OCI-M1 (cell line): Measurements from ENCODE around the gene PRKAB2.

Source experiments
- DNase-seq: peaks from one replicate; lab custom pipeline; 2025; lab: John Stamatoyannopoulos, UW

Gene PRKAB2

GRCh38 chr1:147172168-147173016, at the start of gene PRKAB2:
Gene PRKAB2 (minus strand): TSS chr1:147172470. CDS start chr1:147172144, 326 bp downstream.
- DNase-seq: peak; percentile 98

GRCh38 chr1:147218606-147219005, 46.3 kb upstream of the PRKAB2 start:
- no peak for DNase-seq

GRCh38 chr1:147217141-147217540, 44.9 kb upstream of the PRKAB2 start:
- no peak for DNase-seq

GRCh38 chr1:147216124-147216523, 43.9 kb upstream of the PRKAB2 start:
- no peak for DNase-seq

- DNase-seq: no peak
Measured at GRCh38 chr1:147215540-147215916, 43.3 kb upstream of the PRKAB2 start.

- DNase-seq: peak; percentile 68
Measured at GRCh38 chr1:147214842-147215539, 42.7 kb upstream of the PRKAB2 start.

GRCh38 chr1:147214325-147214724, 42.1 kb upstream of the PRKAB2 start:
- DNase-seq: peak; percentile 38

- DNase-seq: no peak
Measured at GRCh38 chr1:147213271-147213670, 41.0 kb upstream of the PRKAB2 start.

GRCh38 chr1:147211577-147211976, 39.3 kb upstream of the PRKAB2 start:
- no peak for DNase-seq

- DNase-seq: no peak
Measured at GRCh38 chr1:147210987-147211386, 38.7 kb upstream of the PRKAB2 start.

- DNase-seq: no peak
Measured at GRCh38 chr1:147209825-147210821, 37.9 kb upstream of the PRKAB2 start.

GRCh38 chr1:147208619-147209018, 36.3 kb upstream of the PRKAB2 start:
- DNase-seq: no peak

- DNase-seq: no peak
Measured at GRCh38 chr1:147207192-147207591, 34.9 kb upstream of the PRKAB2 start.

GRCh38 chr1:147204080-147204479, 31.8 kb upstream of the PRKAB2 start:
- DNase-seq: no peak

- DNase-seq: no peak
Measured at GRCh38 chr1:147202576-147202975, 30.3 kb upstream of the PRKAB2 start.

GRCh38 chr1:147201786-147202185, 29.5 kb upstream of the PRKAB2 start:
- DNase-seq: no peak

GRCh38 chr1:147201276-147201675, 29.0 kb upstream of the PRKAB2 start:
- peak; percentile 23 for DNase-seq

GRCh38 chr1:147197324-147197723, 25.1 kb upstream of the PRKAB2 start:
- peak; percentile 42 for DNase-seq

GRCh38 chr1:147189514-147189913, 17.2 kb upstream of the PRKAB2 start:
- no peak for DNase-seq

- no peak for DNase-seq
Measured at GRCh38 chr1:147185432-147185831, 13.2 kb upstream of the PRKAB2 start.

- no peak for DNase-seq
Measured at GRCh38 chr1:147177611-147178380, 5.5 kb upstream of the PRKAB2 start.
